Tibial artery (tissue), 4 donors: ENCODE results near the gene PUS7L.

Experiments used
- DNase-seq, 2 donors: peaks; one replicate each; pipeline ENCODE4 v3.0.0-alpha.2; 2019
- H3K27ac ChIP-seq, 2 donors: fragments of 200-600 bp; sonication (generic) in 1 of 2; 1 replicate in 1 of 2; 2 replicates in 1 of 2; pipeline ENCODE4 v1.5.1; 2018 to 2019; ENCODE audit warnings: mild to moderate bottlenecking in 1 of 2
- H3K27me3 ChIP-seq, 2 donors: fragments of 200-600 bp; sonication (generic) in 1 of 2; one replicate each; pipeline versions ENCODE4 v1.5.1 to v1.6.0; 2016 to 2019
- H3K36me3 ChIP-seq, 3 donors: fragments of 200-600 bp; sonication (generic) in 2 of 3; one replicate each; pipeline ENCODE4 v1.5.1; 2016 to 2019; ENCODE audit warnings: mild to moderate bottlenecking in 2 of 3
- H3K4me1 ChIP-seq, 4 donors: fragments of 200-600 bp; sonication (generic) in 2 of 4; 1 replicate in 3 of 4; 2 replicates in 1 of 4; pipeline ENCODE4 v1.5.1; 2016 to 2019
- H3K4me3 ChIP-seq, 2 donors: fragments of 200-600 bp; sonication (generic) in 1 of 2; 1 replicate in 1 of 2; 2 replicates in 1 of 2; pipeline ENCODE4 v1.5.1; 2018 to 2019; ENCODE audit warnings: mild to moderate bottlenecking in 2 of 2
- H3K9me3 ChIP-seq, 3 donors: fragments of 200-600 bp; sonication (generic) in 1 of 3; one replicate each; pipeline ENCODE4 v1.5.1; 2016 to 2019
- intact Hi-C: fragments of 100-400 bp; cut with DNase I; formaldehyde crosslinking; loops from one replicate; pipeline ENCODE4 v1.15.0; 2023; ENCODE audit warnings: low total_unique reads
- TF ChIP-seq, protein P1 (sequence below), 2 experiments: fragments of 200-600 bp in 1 of 2; fragments of 450-650 bp in 1 of 2; IDR thresholded peaks; one replicate each; pipeline ENCODE4 v1.5.1; 2017 to 2019; ENCODE audit warnings: antibody characterized with exemption in 2 of 2, mild to moderate bottlenecking in 1 of 2, moderate library complexity in 1 of 2

The PUS7L gene

DNA sequence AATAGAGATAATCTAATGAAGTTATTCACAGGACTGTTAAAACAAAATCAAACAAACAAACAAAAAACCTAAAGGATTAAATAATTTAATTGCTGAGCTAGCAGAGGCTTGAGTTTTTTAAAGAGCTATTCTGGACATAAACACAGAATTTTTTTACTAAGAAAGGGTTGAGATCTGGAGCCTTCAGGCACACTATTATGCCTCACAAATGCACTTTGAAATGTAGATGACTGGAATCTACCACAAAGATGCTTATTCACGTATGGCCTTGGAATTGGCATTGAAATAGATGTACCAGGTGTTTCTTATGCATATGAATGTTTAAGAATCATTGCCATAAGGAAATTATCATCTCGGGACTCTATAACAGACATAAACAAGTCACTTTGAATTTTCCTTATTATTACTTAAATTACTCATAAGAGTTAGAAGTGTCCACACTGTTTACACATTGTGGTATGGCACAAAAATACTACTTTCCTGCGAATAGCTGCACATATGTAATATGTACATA lies 21.6 kb downstream of the PUS7L start:
- TF ChIP-seq, protein P1, sequence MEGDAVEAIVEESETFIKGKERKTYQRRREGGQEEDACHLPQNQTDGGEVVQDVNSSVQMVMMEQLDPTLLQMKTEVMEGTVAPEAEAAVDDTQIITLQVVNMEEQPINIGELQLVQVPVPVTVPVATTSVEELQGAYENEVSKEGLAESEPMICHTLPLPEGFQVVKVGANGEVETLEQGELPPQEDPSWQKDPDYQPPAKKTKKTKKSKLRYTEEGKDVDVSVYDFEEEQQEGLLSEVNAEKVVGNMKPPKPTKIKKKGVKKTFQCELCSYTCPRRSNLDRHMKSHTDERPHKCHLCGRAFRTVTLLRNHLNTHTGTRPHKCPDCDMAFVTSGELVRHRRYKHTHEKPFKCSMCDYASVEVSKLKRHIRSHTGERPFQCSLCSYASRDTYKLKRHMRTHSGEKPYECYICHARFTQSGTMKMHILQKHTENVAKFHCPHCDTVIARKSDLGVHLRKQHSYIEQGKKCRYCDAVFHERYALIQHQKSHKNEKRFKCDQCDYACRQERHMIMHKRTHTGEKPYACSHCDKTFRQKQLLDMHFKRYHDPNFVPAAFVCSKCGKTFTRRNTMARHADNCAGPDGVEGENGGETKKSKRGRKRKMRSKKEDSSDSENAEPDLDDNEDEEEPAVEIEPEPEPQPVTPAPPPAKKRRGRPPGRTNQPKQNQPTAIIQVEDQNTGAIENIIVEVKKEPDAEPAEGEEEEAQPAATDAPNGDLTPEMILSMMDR (IDR thresholded peaks at IDR 0.05) = no peak
- Histone ChIP-seq H3K9me3 (no peaks in the 10 kb centered on the region), H3K27me3 (no peaks in the 10 kb centered on the region), H3K27ac (no peak overlapping the region), H3K4me3 (no peak overlapping the region), H3K4me1 (no peaks in the 10 kb centered on the region), H3K36me3 (peaks cover 0 to 42% (median 11%) of the 10 kb centered on the region in 3 donors)
- no peak for DNase-seq
- intact Hi-C loops = no loop called here

DNA sequence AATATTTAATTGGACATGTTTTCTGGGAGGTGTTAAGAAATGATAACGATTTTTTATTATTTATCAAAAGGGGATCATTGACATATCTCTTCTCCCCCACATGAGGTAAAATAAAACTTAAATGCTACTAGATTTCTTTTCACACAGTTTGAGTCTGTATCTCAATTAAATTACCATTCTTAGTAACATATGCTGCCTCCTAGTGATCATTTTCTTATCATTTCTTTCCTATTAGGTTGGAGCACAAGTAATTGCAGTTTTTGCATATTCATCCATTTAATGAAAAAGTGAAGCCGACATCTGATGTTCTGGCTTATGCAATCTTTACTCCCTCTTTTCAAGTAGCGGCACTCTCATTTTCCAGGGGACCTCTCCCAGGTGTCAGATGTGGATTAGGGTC lies 24.9 kb downstream of the PUS7L start:
- H3K4me1 ChIP-seq = no peaks in the 10 kb centered on the region
- DNase-seq = no peak
- H3K27ac ChIP-seq = no peak overlapping the region
- no peaks in the 10 kb centered on the region for H3K27me3 ChIP-seq
- intact Hi-C loops = no loop called here
- TF ChIP-seq, protein P1 (IDR thresholded peaks at IDR 0.05) = no peak
- H3K36me3 ChIP-seq = peaks cover 0 to 34% (median 29%) of the 10 kb centered on the region in 3 donors
- no peaks in the 10 kb centered on the region for H3K9me3 ChIP-seq
- no peak overlapping the region for H3K4me3 ChIP-seq

DNA sequence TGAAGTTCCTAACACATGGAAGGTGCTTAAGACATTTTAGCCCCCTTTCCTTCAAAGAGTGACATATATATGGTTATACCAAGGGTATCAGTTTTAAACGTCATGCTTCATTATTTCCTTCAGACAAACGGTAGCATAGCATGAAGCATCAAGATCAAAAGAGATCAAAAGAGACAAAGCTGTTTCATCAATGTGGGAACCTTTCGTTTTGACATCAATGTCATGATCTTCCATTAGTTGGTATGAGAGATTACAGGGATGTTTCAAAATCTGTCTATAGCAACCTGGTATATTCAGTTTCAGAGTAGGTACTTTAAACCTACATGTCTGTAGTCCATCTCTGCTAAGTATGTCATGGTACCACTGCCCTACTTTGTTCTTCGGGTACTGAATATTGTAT lies 28.3 kb downstream of the PUS7L start:
- no peaks in the 10 kb centered on the region for H3K27me3 ChIP-seq
- H3K4me1 ChIP-seq = no peaks in the 10 kb centered on the region
- H3K36me3 ChIP-seq = peaks cover 7 to 29% (median 21%) of the 10 kb centered on the region in 3 donors
- TF ChIP-seq, protein P1 (IDR thresholded peaks at IDR 0.05) = no peak
- H3K9me3 ChIP-seq = no peaks in the 10 kb centered on the region
- no peak overlapping the region for H3K27ac ChIP-seq
- H3K4me3 ChIP-seq = no peak overlapping the region
- no peak for DNase-seq
- intact Hi-C loops = no loop called here

DNA sequence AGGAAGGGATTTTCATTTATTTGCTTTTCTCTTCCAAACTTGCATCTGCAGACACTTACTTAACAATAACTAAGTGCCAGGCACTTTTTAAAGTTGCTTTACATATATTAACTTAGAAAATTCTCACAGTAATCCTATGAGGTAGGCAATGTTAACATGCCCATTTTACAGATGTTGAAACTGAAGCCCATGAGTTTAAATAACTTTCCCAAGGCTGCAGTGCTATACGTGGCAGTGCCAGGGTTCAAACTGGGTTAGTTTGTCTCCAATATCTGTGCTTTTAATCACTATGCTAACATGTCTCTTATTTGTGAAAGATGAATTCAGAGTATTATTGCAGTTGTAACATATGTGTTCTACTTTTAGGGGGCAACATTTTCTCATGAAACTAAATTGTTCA lies 29.9 kb downstream of the PUS7L start:
- H3K27me3 ChIP-seq = no peaks in the 10 kb centered on the region
- no peak overlapping the region for H3K4me3 ChIP-seq
- DNase-seq = no peak
- TF ChIP-seq, protein P1 (IDR thresholded peaks at IDR 0.05) = no peak
- intact Hi-C loops = no loop called here
- H3K36me3 ChIP-seq = peaks cover 7 to 29% (median 12%) of the 10 kb centered on the region in 3 donors
- H3K27ac ChIP-seq = no peak overlapping the region
- no peaks in the 10 kb centered on the region for H3K4me1 ChIP-seq
- H3K9me3 ChIP-seq = no peaks in the 10 kb centered on the region

DNA sequence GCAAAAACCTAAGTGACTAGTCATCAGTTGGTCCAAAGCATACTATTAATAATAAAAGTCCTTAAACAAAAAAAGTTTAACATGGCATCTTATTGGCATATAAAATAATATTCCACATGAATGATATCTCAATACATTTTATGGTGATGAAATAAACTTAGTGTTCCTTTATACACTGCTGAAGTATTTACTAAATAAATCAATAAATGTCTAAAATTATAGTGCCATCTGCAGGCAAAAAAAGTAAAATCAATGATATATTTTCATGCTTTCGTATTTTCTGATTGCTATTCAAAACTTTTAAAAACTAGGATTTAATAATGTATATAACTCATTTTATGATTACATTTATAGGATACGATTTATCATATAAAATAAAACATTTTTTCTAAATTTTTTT lies 30.5 kb downstream of the PUS7L start:
- H3K4me3 ChIP-seq = no peak overlapping the region
- intact Hi-C loops = no loop called here
- H3K4me1 ChIP-seq = no peaks in the 10 kb centered on the region
- no peak for DNase-seq
- peaks cover 7 to 29% (median 11%) of the 10 kb centered on the region in 3 donors for H3K36me3 ChIP-seq
- TF ChIP-seq, protein P1 (IDR thresholded peaks at IDR 0.05) = no peak
- H3K9me3 ChIP-seq = no peaks in the 10 kb centered on the region
- no peak overlapping the region for H3K27ac ChIP-seq
- H3K27me3 ChIP-seq = no peaks in the 10 kb centered on the region

DNA sequence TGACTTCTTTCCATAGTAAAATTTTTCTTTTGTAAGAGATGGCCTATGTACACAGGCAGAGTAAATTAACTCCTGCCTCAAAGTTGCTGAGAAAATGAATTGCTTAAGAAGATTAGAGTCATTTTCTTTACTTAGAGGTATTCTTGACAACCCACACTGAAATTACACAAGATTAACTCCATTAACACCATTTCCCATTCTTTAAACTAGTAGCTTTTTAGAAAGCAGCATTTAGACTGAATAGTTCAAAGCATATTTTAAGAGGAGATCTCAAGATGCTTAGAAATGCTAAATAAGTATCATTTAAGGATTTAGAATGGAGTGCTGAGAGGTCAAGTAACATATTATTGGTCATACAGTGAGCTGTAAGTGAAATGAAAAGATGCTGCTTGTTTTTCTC lies 35.5 kb downstream of the PUS7L start:
- intact Hi-C loops = no loop called here
- Histone ChIP-seq H3K27me3 (no peaks in the 10 kb centered on the region), H3K4me3 (no peak overlapping the region), H3K27ac (no peak overlapping the region), H3K36me3 (peaks cover 0 to 11% (median 7%) of the 10 kb centered on the region in 3 donors), H3K4me1 (no peaks in the 10 kb centered on the region), H3K9me3 (no peaks in the 10 kb centered on the region)
- DNase-seq = no peak
- TF ChIP-seq, protein P1 (IDR thresholded peaks at IDR 0.05) = no peak
